ENCODE results near the gene ALPP. TPM values are rescaled to one million over a fixed set of nuclear protein-coding genes. Genes with fewer than 3 reads are reported as not detected.
"Not testable (repeated sequence)": the region's sequence is repeated elsewhere in the genome, so short reads cannot be mapped to it uniquely, and the experiment has no call there.

The ALPP gene
- total and polyA plus RNA-seq, 4 experiments from 2014 or later, result not detected

GRCh38 chr2:232354069-232354468 lies 24.5 kb upstream of the ALPP start:
- H3K36me3 Mint-ChIP-seq, result no peaks in the 10 kb centered on the region
- peaks cover 28% of the 10 kb centered on the region for H3K4me1 ChIP-seq (ENCODE audit: insufficient read depth, low read length)
- peaks cover 13% of the 10 kb centered on the region for H3K27me3 ChIP-seq (ENCODE audit: insufficient read depth, low read length)
- no peaks in the 10 kb centered on the region for H3K9me3 ChIP-seq (ENCODE audit: control insufficient read depth in 1 of 2, low read length in 2 of 2)
- intact Hi-C loops (cut with micrococcal nuclease), result no loop called here
- DNase-seq, result no peak
- H3K4me3 ChIP-seq (ENCODE audit: low read length in 2 of 2), result no peak overlapping the region
- peaks cover 0 to 4% (median 0%) of the 10 kb centered on the region in 8 donors for H3K9me3 Mint-ChIP-seq
- ChIA-PET POLR2A (ENCODE audit: partially characterized antibody) (no interaction called here), CTCF (ENCODE audit: partially characterized antibody) (no interaction called here)
- H3K4me3 Mint-ChIP-seq, result no peak overlapping the region
- no peak overlapping the region for H3K27ac ChIP-seq (ENCODE audit: low read depth, low read length)
- H3K27ac Mint-ChIP-seq, result no peak overlapping the region
- peaks cover 0 to 15% (median 3%) of the 10 kb centered on the region in 4 donors for H3K4me1 Mint-ChIP-seq
- H3K36me3 ChIP-seq (ENCODE audit: insufficient read depth, low read length), result no peaks in the 10 kb centered on the region
- H3K27me3 Mint-ChIP-seq, result peaks cover 7 to 15% of the 10 kb centered on the region in 2 donors

DNA sequence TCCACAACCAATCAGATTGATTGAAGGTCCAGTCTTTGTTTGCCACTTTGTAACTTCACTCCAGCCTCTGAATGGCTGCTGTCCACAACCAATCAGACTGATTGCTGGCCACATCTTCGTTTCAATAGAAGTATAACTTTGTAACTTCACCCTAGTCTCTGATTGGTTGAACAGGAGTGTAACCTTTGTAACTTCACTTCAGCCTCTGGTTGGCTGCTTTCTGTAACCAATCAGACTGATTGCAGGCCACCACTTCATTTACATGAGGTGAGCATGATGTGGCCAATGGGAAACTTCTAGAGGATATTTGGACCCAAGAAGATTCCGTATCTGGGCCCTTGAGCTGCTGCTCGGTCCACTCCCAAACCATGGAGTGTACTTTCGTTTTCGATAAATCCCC lies 16.9 kb upstream of the ALPP start:
- H3K36me3 ChIP-seq (ENCODE audit: insufficient read depth, low read length), result no peaks in the 10 kb centered on the region
- POLR2A ChIA-PET (ENCODE audit: partially characterized antibody), result no interaction called here
- H3K4me1 ChIP-seq (ENCODE audit: insufficient read depth, low read length), result peaks cover 20% of the 10 kb centered on the region
- DNase-seq, result no peak
- H3K9me3 ChIP-seq (ENCODE audit: control insufficient read depth in 1 of 2, low read length in 2 of 2), result no peaks in the 10 kb centered on the region
- H3K4me3 ChIP-seq (ENCODE audit: low read length in 2 of 2), result no peak overlapping the region
- Mint-ChIP-seq H3K36me3 (no peaks in the 10 kb centered on the region), H3K4me1 (peaks cover 9 to 29% (median 12%) of the 10 kb centered on the region in 4 donors), H3K27ac (no peak overlapping the region), H3K27me3 (peaks cover 0 to 2% of the 10 kb centered on the region in 2 donors), H3K9me3 (peaks cover 0 to 5% (median 0%) of the 10 kb centered on the region in 8 donors), H3K4me3 (no peak overlapping the region)
- intact Hi-C loops (cut with micrococcal nuclease), result no loop called here
- no peaks in the 10 kb centered on the region for H3K27me3 ChIP-seq (ENCODE audit: insufficient read depth, low read length)
- CTCF ChIA-PET (ENCODE audit: partially characterized antibody), result no interaction called here
- H3K27ac ChIP-seq (ENCODE audit: low read depth, low read length), result no peak overlapping the region

DNA sequence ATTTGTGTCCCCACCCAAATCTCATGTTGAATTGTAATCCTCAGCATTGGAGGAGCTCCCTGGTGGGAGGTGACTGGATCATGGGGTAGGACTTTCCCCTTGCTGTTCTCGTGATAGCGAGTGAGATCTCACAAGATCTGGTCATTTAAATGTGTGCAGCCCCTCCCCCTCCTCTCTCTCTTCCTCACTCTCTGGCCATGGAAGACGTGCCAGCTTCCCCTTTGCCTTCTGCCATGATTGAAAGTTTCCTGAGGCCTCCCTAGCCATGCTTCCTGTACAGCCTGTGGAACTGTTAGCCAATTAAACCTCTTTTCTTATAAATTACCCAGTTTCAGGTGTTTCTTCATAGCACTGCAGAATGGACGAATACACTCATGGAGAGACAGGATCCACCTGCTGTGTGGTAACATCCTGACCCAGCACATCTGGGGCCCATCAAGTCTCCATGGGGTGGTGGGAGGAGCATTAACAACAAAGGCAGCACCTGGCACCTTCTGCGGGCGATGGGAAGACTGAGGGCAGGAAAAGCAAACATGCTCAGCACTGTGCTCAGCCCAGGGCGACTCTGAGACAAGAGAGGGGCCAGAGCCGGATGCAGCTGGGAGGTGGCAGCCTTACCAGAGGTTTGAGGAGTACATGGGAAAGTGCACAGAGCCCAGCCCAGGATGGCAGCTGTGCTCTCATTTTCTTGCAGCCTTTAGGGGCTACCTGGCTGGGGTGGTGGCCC lies 16.2 kb upstream of the ALPP start:
- H3K36me3 Mint-ChIP-seq, result no peaks in the 10 kb centered on the region
- H3K27me3 Mint-ChIP-seq, result no peaks in the 10 kb centered on the region
- Histone ChIP-seq H3K4me1 (ENCODE audit: insufficient read depth, low read length) (peaks cover 20% of the 10 kb centered on the region), H3K27ac (ENCODE audit: low read depth, low read length) (no peak overlapping the region), H3K36me3 (ENCODE audit: insufficient read depth, low read length) (no peaks in the 10 kb centered on the region), H3K27me3 (ENCODE audit: insufficient read depth, low read length) (no peaks in the 10 kb centered on the region), H3K4me3 (ENCODE audit: low read length in 2 of 2) (no peak overlapping the region), H3K9me3 (ENCODE audit: control insufficient read depth in 1 of 2, low read length in 2 of 2) (no peaks in the 10 kb centered on the region)
- H3K9me3 Mint-ChIP-seq, result peaks cover 0 to 5% (median 0%) of the 10 kb centered on the region in 8 donors
- intact Hi-C loops (cut with micrococcal nuclease), result no loop called here
- H3K4me1 Mint-ChIP-seq, result peaks cover 9 to 29% (median 12%) of the 10 kb centered on the region in 4 donors
- DNase-seq, result no peak
- H3K4me3 Mint-ChIP-seq, result peak overlapping the region in 4 of 8 donors; percentile 24 to 63 (median 50)
- H3K27ac Mint-ChIP-seq, result peak overlapping the region in 2 of 7 donors; percentile 10 to 12
- POLR2A ChIA-PET (ENCODE audit: partially characterized antibody), result no interaction called here
- CTCF ChIA-PET (ENCODE audit: partially characterized antibody), result no interaction called here

DNA sequence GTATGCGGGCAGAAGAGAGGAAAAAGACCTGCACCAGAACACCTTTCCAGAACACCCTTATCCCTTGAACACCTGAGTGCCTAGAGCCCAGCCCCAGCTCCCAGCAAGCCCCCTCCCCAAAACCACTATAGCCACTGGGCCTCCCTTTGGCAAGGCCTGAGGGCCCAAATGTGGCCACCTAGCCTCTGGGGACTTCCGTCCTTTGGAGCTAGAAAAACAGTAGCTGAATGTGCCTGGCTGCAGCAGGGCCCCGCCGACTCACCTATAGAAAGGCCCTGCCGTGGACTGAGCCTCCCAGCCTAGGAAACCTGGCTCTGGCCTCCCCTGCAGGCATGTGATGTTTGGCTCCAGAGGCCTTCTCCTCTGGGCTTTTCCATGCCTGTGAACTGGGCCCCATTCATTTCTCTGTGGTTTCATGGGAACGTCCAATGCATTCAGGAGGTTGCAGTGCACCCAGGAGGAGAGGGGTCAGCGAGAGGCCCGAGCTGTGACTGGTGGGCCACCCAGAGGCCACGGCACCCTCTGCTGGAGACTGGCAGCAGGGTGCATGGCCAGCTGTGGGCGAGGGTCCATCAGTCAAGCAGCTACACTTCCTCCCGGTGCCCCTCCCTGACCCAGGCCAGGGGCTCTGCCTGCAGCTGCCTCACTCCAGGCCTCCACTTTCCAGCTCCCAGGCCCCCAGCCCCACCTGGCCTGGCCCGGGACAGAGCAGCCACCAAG lies 15.3 kb upstream of the ALPP start:
- Mint-ChIP-seq H3K4me3 (peak overlapping the region; percentile 88 to 93 (median 90)), H3K27ac (peak overlapping the region in 5 of 7 donors; percentile 35 to 91 (median 89)), H3K4me1 (peaks cover 9 to 29% (median 12%) of the 10 kb centered on the region in 4 donors)
- DNase-seq; H3K36me3 ChIP-seq (ENCODE audit: insufficient read depth, low read length); H3K27me3 ChIP-seq (ENCODE audit: insufficient read depth, low read length); H3K27ac ChIP-seq (ENCODE audit: low read depth, low read length); H3K9me3 ChIP-seq (ENCODE audit: control insufficient read depth in 1 of 2, low read length in 2 of 2); H3K36me3 Mint-ChIP-seq; H3K9me3 Mint-ChIP-seq; intact Hi-C loops (cut with micrococcal nuclease); H3K27me3 Mint-ChIP-seq: not testable (repeated sequence)
- Histone ChIP-seq H3K4me3 (ENCODE audit: low read length in 2 of 2) (peak overlapping the region in 1 of 2 donors; percentile 61), H3K4me1 (ENCODE audit: insufficient read depth, low read length) (peaks cover 20% of the 10 kb centered on the region)
- ChIA-PET POLR2A (ENCODE audit: partially characterized antibody) (interaction anchor here (1.1 kb wide), 1 partner anchor 47 kb away, joined by 3 read pairs; no protein-coding TSS in a partner anchor), CTCF (ENCODE audit: partially characterized antibody) (interaction anchor here (1.0 to 1.5 kb wide), 2 partner anchors 53 to 77 kb away, joined by 3 to 4 read pairs; no protein-coding TSS in a partner anchor)

DNA sequence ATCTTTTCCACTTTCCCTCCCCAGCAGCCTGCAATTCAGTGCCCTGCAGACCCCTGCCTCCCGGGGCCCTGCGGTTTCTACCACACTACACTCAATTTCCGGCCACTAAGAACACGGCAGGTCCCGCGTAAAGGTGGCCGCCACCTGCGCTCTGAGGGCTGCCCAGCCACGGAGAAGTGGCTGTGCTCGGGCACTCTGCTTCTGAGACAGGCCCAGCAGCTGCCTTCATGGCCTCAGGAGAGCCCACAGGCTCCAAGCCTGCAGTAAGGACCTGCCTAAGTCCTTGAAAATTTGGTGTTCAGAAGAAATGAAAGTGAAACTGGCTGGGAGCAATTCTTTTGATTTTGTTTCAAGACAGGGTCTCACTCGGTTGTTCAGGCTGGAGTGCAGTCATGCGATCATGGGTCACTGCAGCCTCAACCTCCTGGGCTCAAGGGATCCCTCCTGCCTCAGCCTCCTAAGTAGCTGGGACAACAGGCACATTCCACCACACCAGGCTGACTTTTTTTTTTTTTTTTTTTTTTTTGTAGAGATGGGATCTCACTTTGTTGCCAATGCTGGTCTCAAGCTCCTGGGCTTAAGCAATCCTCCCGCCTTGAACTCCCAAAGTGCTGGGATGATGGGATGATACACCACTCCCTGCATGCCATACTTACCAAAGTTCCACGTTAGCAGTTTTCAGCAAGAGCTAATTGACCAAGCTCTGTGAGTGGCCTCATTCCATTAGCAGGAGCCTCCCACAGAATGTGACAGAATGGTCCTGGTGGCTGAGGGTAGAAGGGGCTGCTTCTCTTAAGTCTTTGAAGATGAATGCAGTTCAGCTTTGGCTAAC lies 14.6 kb upstream of the ALPP start:
- Histone ChIP-seq H3K27ac (ENCODE audit: low read depth, low read length) (peak overlapping the region; percentile 30), H3K9me3 (ENCODE audit: control insufficient read depth in 1 of 2, low read length in 2 of 2) (no peaks in the 10 kb centered on the region), H3K36me3 (ENCODE audit: insufficient read depth, low read length) (no peaks in the 10 kb centered on the region), H3K4me1 (ENCODE audit: insufficient read depth, low read length) (peaks cover 20% of the 10 kb centered on the region), H3K4me3 (ENCODE audit: low read length in 2 of 2) (peak overlapping the region in 1 of 2 donors; percentile 61), H3K27me3 (ENCODE audit: insufficient read depth, low read length) (no peaks in the 10 kb centered on the region)
- peak overlapping the region; percentile 35 to 91 (median 89) for H3K27ac Mint-ChIP-seq
- intact Hi-C loops (cut with micrococcal nuclease), result no loop called here
- ChIA-PET POLR2A (ENCODE audit: partially characterized antibody) (interaction anchor here (0.6 to 1.1 kb wide), 2 partner anchors 23 to 48 kb away, joined by 3 read pairs; no protein-coding TSS in a partner anchor), CTCF (ENCODE audit: partially characterized antibody) (interaction anchor here (1.0 to 1.5 kb wide), 2 partner anchors 54 to 76 kb away, joined by 3 to 4 read pairs; no protein-coding TSS in a partner anchor)
- peak in 4 of 5 donors; percentile 13 to 27 (median 23) for DNase-seq
- H3K36me3 Mint-ChIP-seq, result no peaks in the 10 kb centered on the region
- H3K27me3 Mint-ChIP-seq, result no peaks in the 10 kb centered on the region
- peaks cover 9 to 29% (median 12%) of the 10 kb centered on the region in 4 donors for H3K4me1 Mint-ChIP-seq
- peaks cover 0 to 5% (median 0%) of the 10 kb centered on the region in 8 donors for H3K9me3 Mint-ChIP-seq
- peak overlapping the region; percentile 88 to 93 (median 90) for H3K4me3 Mint-ChIP-seq

DNA sequence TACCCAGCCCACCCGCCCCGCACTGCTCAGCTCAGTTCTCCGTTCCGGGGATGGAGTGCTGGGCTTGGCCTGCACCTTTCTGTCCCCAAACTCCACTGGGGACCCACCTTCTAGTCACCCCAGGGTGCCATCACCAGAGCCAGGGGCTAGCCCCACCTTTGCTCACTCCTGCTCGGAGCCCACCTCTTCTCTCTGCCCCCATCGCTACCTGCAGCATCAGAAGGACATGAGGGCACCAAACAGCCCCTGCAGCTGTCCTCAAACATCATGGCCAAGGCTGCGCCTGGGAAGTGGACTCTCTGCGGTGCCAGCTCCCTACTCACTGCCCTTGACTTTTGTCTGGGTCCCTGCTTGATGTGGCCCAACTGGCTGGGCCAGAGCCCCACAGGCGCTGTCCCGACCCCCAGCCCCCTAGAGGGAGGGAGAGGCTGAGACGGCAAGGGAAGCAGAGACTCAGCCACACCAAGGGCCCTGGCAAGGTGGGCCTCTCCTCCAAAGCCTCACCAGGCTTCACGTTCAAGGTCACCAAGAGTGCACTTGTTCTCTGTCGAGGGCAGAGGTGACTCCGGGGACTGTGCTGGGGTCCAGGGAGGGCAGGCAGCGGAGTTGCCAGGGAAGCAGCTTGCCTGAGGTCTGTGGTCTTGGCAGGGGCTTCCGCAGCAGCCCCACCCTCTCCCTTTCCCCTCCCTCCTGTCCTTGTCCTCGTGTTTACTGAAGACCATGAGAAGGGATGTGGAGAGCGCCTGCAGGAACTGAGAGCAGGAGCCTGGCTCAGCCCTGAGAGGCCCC lies 13.6 kb upstream of the ALPP start:
- H3K27ac ChIP-seq (ENCODE audit: low read depth, low read length); H3K4me3 ChIP-seq (ENCODE audit: low read length in 2 of 2); H3K36me3 Mint-ChIP-seq; H3K27me3 ChIP-seq (ENCODE audit: insufficient read depth, low read length); H3K36me3 ChIP-seq (ENCODE audit: insufficient read depth, low read length); CTCF ChIA-PET (ENCODE audit: partially characterized antibody); H3K9me3 ChIP-seq (ENCODE audit: control insufficient read depth in 1 of 2, low read length in 2 of 2); H3K9me3 Mint-ChIP-seq; intact Hi-C loops (cut with micrococcal nuclease); DNase-seq; H3K27me3 Mint-ChIP-seq: not testable (repeated sequence)
- H3K4me1 ChIP-seq (ENCODE audit: insufficient read depth, low read length), result peaks cover 20% of the 10 kb centered on the region
- Mint-ChIP-seq H3K4me1 (peaks cover 9 to 29% (median 12%) of the 10 kb centered on the region in 4 donors), H3K4me3 (peak overlapping the region in 4 of 8 donors; percentile 17 to 44 (median 34)), H3K27ac (peak overlapping the region in 2 of 7 donors; percentile 50 to 66)
- POLR2A ChIA-PET (ENCODE audit: partially characterized antibody), result interaction anchor here (0.6 kb wide), 1 partner anchor 24 kb away, joined by 3 read pairs; no protein-coding TSS in a partner anchor

Data from CD4-positive, alpha-beta memory T cell (primary cell).